Testis (tissue), 5 donors: ENCODE results near the gene SEMA4D. TPM values are rescaled to one million over a fixed set of nuclear protein-coding genes. Genes with fewer than 3 reads are reported as not detected.

ENCODE experiments used
- DNase-seq: peaks from one replicate; pipeline ENCODE4 v3.0.0-alpha.2; 2019
- H3K27ac ChIP-seq, 2 donors: fragments of 200-600 bp; sonication (generic); one replicate each; pipeline ENCODE4 v1.5.1; 2019
- H3K27me3 ChIP-seq: fragments of 200-600 bp; sonication (generic); one replicate; pipeline ENCODE4 v1.5.1; 2019
- H3K36me3 ChIP-seq: fragments of 200-600 bp; sonication (generic); one replicate; pipeline ENCODE4 v1.5.1; 2017; ENCODE audit warnings: low read depth; ENCODE audit errors: missing control alignments
- H3K4me1 ChIP-seq: fragments of 200-600 bp; sonication (generic); one replicate; pipeline ENCODE4 v1.5.1; 2019
- H3K4me3 ChIP-seq, 2 donors: fragments of 200-600 bp; sonication (generic); one replicate each; pipeline ENCODE4 v1.5.1; 2017 to 2019
- H3K9me3 ChIP-seq: fragments of 200-600 bp; sonication (generic); one replicate; pipeline ENCODE4 v1.5.1; 2017
- CTCF ChIP-seq, 3 experiments: fragments of 450-650 bp in 2 of 3; fragments of 200-600 bp in 1 of 3; sonication (generic) in 1 of 3; IDR thresholded peaks; one replicate each; pipeline ENCODE4 v1.5.1; 2016 to 2019; ENCODE audit warnings: antibody characterized with exemption in 3 of 3, mild to moderate bottlenecking in 2 of 3, moderate library complexity in 1 of 3
- POLR2A ChIP-seq: fragments of 450-650 bp; IDR thresholded peaks from one replicate; pipeline ENCODE4 v1.6.1; 2017; ENCODE audit warnings: antibody characterized with exemption, mild to moderate bottlenecking, moderate library complexity
- WGBS, 2 donors: methylation state at CpG; one replicate each; pipeline ENCODE4 v1.1.5; 2018; 5-methylcytosine and 5-hydroxymethylcytosine counted together
- intact Hi-C: fragments of 100-400 bp; cut with DNase I; formaldehyde crosslinking; loops from one replicate; pipeline ENCODE4 v1.15.1; 2023; ENCODE audit warnings: low total_unique reads
- long read RNA-seq, 2 donors: transcript quantifications; one replicate each; lab custom pipeline, GENCODE V29; 2026
- polyA plus RNA-seq: library from polyadenylated mRNA; stranded (reverse); fragments of 350-450 nt; fragmentation: Illumina TruSeq; extraction: RNeasy Lipid Tissue Mini Kit (QIAGEN cat#74804); gene quantifications from one replicate; pipeline ENCODE4 v1.2.3, GENCODE V29; 2014; ENCODE audit warnings: low read depth, low replicate concordance; ENCODE audit not compliant: insufficient read depth
- total RNA-seq, 2 donors: library from RNA; depleted of rRNA; stranded (reverse); fragments of >200 nt; gene quantifications; one replicate each; pipeline ENCODE4 v1.2.3, GENCODE V29; 2016

The SEMA4D gene
- total RNA-seq (10 to 100 TPM; 38.7 to 53.1 TPM), polyA plus RNA-seq (26.2 TPM)
- long read RNA-seq, donor 1, partial matches to known transcripts = 0 of 2 reads
- long read RNA-seq, donor 1, other reads (novel, unspliced or antisense) = 0 of 2 reads
- long read RNA-seq, donor 2 = 0 reads

GRCh38 chr9:89497978-89498851 is at the start of gene SEMA4D:
Gene SEMA4D (minus strand): TSS chr9:89498113. CDS start chr9:89405456, 92,657 bp downstream.
- peak within 1 kb of the TSS; percentile 58 to 71 for H3K4me3 ChIP-seq
- peak within 1 kb of the TSS in 1 of 2 donors; percentile 72 for H3K27ac ChIP-seq
- H3K27me3 ChIP-seq = no peaks in the 10 kb centered on the region
- peak; percentile 92 for DNase-seq
- H3K36me3 ChIP-seq = no peaks in the 10 kb centered on the region
- intact Hi-C loops = no loop called here
- WGBS, 2 donors = 10 to 26% methylated on average over 13 to 34 of the region's 42 CpGs
- TF ChIP-seq POLR2A = no peak
- no peak for TF ChIP-seq CTCF (IDR thresholded peaks at IDR 0.05)
- H3K4me1 ChIP-seq = peaks cover 30% of the 10 kb centered on the region
- H3K9me3 ChIP-seq = no peaks in the 10 kb centered on the region

GRCh38 chr9:89547000-89547399 is 49.1 kb upstream of the SEMA4D start:
- H3K4me3 ChIP-seq = no peak overlapping the region
- no peaks in the 10 kb centered on the region for H3K36me3 ChIP-seq
- no peaks in the 10 kb centered on the region for H3K27me3 ChIP-seq
- 76 to 84% methylated on average over 1 of the region's 1 CpG for WGBS, 2 donors
- peaks cover 3% of the 10 kb centered on the region for H3K4me1 ChIP-seq
- no peaks in the 10 kb centered on the region for H3K9me3 ChIP-seq
- H3K27ac ChIP-seq = no peak overlapping the region
- no peak for DNase-seq
- intact Hi-C loops = no loop called here
- TF ChIP-seq POLR2A (no peak), CTCF (IDR thresholded peaks at IDR 0.05) (no peak)

GRCh38 chr9:89544279-89544661 is 46.4 kb upstream of the SEMA4D start:
- no peak for DNase-seq
- TF ChIP-seq POLR2A = no peak
- TF ChIP-seq CTCF (IDR thresholded peaks at IDR 0.05) = no peak
- intact Hi-C loops = no loop called here
- Histone ChIP-seq H3K36me3 (no peaks in the 10 kb centered on the region), H3K9me3 (no peaks in the 10 kb centered on the region), H3K27ac (no peak overlapping the region), H3K4me1 (peaks cover 3% of the 10 kb centered on the region), H3K27me3 (no peaks in the 10 kb centered on the region), H3K4me3 (no peak overlapping the region)
- WGBS, 2 donors = 85 to 89% methylated on average over 5 of the region's 5 CpGs

- Histone ChIP-seq H3K9me3 (no peaks in the 10 kb centered on the region), H3K36me3 (no peaks in the 10 kb centered on the region), H3K27ac (no peak overlapping the region), H3K27me3 (no peaks in the 10 kb centered on the region), H3K4me1 (peaks cover under 1% of the 10 kb centered on the region), H3K4me3 (no peak overlapping the region)
- TF ChIP-seq CTCF (IDR thresholded peaks at IDR 0.05) (no peak), POLR2A (no peak)
- DNase-seq = no peak
- intact Hi-C loops = no loop called here
- WGBS, 2 donors = 86 to 90% methylated on average over 12 to 14 of the region's 14 CpGs
Measured at GRCh38 chr9:89543621-89544278, 45.8 kb upstream of the SEMA4D start.
